PC-9 (cell line): ENCODE data around the gene TTL. TPM values are rescaled to one million over a fixed set of nuclear protein-coding genes. Genes with fewer than 3 reads are reported as not detected.
A peak's percentile ranks its signal among the peaks of the same experiment; 100 is the strongest.

Experiments used
- BruUV-seq: library from RNA; stranded (reverse); fragments of 400-500 nt; replicated peaks from 2 replicates; lab custom pipeline; 2021; lab: Mats Ljungman, UMichigan
- CTCF ChIA-PET: fragments of 300-600 bp; sonication (Branson Sonifier 250); formaldehyde crosslinking; loops from one replicate; lab custom pipeline; 2022; ENCODE audit warnings: antibody characterized with exemption; lab: Charles Lee
- POLR2A ChIA-PET: fragments of 300-600 bp; sonication (Branson Sonifier 250); formaldehyde crosslinking; loops from one replicate; lab custom pipeline; 2022; ENCODE audit warnings: antibody characterized with exemption; ENCODE audit not compliant: unreplicated experiment; lab: Charles Lee
- DNase-seq, 2 experiments: peaks; one replicate each; pipeline versions ENCODE4 v3.0.0 to v3.0.0-alpha.2; 2015 to 2022; ENCODE audit warnings: mixed read lengths in 1 of 2
- H2AFZ ChIP-seq: fragments of 200-600 bp; sonication (generic); 2 replicates; pipeline ENCODE4 v1.8.1; 2017; ENCODE audit warnings: antibody characterized with exemption
- H3F3A ChIP-seq: fragments of 200-600 bp; sonication (generic); 2 replicates; pipeline ENCODE4 v1.8.1; 2017; ENCODE audit warnings: antibody characterized with exemption, mild to moderate bottlenecking, low read depth; ENCODE audit not compliant: insufficient read depth
- H3K27ac ChIP-seq: fragments of 200-600 bp; sonication (generic); 2 replicates; pipeline ENCODE4 v1.6.1; 2016; ENCODE audit warnings: mixed run types
- H3K27me3 ChIP-seq: fragments of 200-600 bp; sonication (generic); 2 replicates; pipeline ENCODE4 v1.6.1; 2016; ENCODE audit warnings: low read depth, mixed run types; ENCODE audit not compliant: insufficient read depth
- H3K36me3 ChIP-seq: fragments of 200-600 bp; sonication (generic); 2 replicates; pipeline ENCODE4 v1.6.1; 2016; ENCODE audit warnings: low read depth, mixed run types
- H3K4me1 ChIP-seq: fragments of 200-600 bp; sonication (generic); replicated peaks from 2 replicates; pipeline ENCODE4 v1.6.1; 2016; ENCODE audit warnings: mixed run types; ENCODE audit not compliant: insufficient read depth
- H3K4me2 ChIP-seq: fragments of 200-600 bp; sonication (generic); 2 replicates; pipeline ENCODE4 v1.6.1; 2017; ENCODE audit warnings: mixed run types
- H3K4me3 ChIP-seq: fragments of 200-600 bp; sonication (generic); 2 replicates; pipeline ENCODE4 v1.6.1; 2016; ENCODE audit warnings: mixed run types
- H3K79me2 ChIP-seq: fragments of 200-600 bp; sonication (generic); 2 replicates; pipeline ENCODE4 v1.6.1; 2017; ENCODE audit warnings: low read depth, mixed run types
- H3K9me2 ChIP-seq: fragments of 200-600 bp; sonication (generic); 2 replicates; pipeline ENCODE4 v1.8.1; 2017; ENCODE audit warnings: mild to moderate bottlenecking; ENCODE audit not compliant: insufficient read depth
- H3K9me3 ChIP-seq: fragments of 200-600 bp; sonication (generic); 2 replicates; pipeline ENCODE4 v1.8.1; 2016; ENCODE audit warnings: low read depth; ENCODE audit not compliant: insufficient read depth
- H4K20me1 ChIP-seq: fragments of 200-600 bp; sonication (generic); 2 replicates; pipeline ENCODE4 v1.8.1; 2017; ENCODE audit not compliant: insufficient read depth
- CTCF ChIP-seq: fragments of 200-600 bp; sonication (generic); conservative IDR thresholded peaks from 2 replicates; pipeline ENCODE4 v1.6.1; 2017; ENCODE audit warnings: mixed run types, antibody characterized with exemption, mild to moderate bottlenecking, moderate library complexity
- EZH2 ChIP-seq: fragments of 200-600 bp; sonication (generic); IDR thresholded peaks from 2 replicates; pipeline ENCODE4 v1.8.0; 2017; ENCODE audit warnings: antibody characterized with exemption, low read depth
- intact Hi-C: fragments of 100-400 bp; cut with micrococcal nuclease; formaldehyde crosslinking; loops from one replicate; pipeline ENCODE4 v1.10.0; 2022; ENCODE audit not compliant: unreplicated experiment
- total RNA-seq: library from RNA; stranded (reverse); gene quantifications from 2 replicates; pipeline ENCODE4 v1.2.3, GENCODE V29; 2021

Gene TTL
- total RNA-seq, 1 experiment from 2014 or later = 25.4 TPM

- Histone ChIP-seq H2AFZ (no peak overlapping the region), H3K4me1 (peaks cover 14% of the 10 kb centered on the region), H3K9me2 (no peaks in the 10 kb centered on the region), H3K36me3 (no peaks in the 10 kb centered on the region; the same call in 1 of the 2 replicates), H3K79me2 (0 out of 2 replicates have a peak, but pooled peaks cover 6% of the 10 kb centered on the region), H3K27ac (no peak overlapping the region), H4K20me1 (no peaks in the 10 kb centered on the region), H3K9me3 (no peaks in the 10 kb centered on the region), H3K4me3 (no peak overlapping the region), H3K4me2 (no peak overlapping the region), H3K27me3 (no peaks in the 10 kb centered on the region), H3F3A (peaks cover 11% of the 10 kb centered on the region; the same call in 1 of the 2 replicates)
- TF ChIP-seq CTCF = no peak
- TF ChIP-seq EZH2 = no peak
- CTCF ChIA-PET = no interaction called here
- POLR2A ChIA-PET = no interaction called here
- no peak for DNase-seq
- no TSS peak for BruUV-seq
- intact Hi-C loops = no loop called here
Observed at GRCh38 chr2:112491946-112492345, 10.0 kb downstream of the TTL start.

- no peaks in the 10 kb centered on the region for H4K20me1 ChIP-seq
- no TSS peak for BruUV-seq
- H3K9me2 ChIP-seq = no peaks in the 10 kb centered on the region
- ChIA-PET CTCF (no interaction called here), POLR2A (interaction anchor here (0.6 to 0.7 kb wide), 2 partner anchors 92 to 228 kb away, joined by 7 to 16 read pairs; no protein-coding TSS in a partner anchor)
- no peak for DNase-seq
- H3K36me3 ChIP-seq = no peaks in the 10 kb centered on the region; the same call in 1 of the 2 replicates
- H3K9me3 ChIP-seq = no peaks in the 10 kb centered on the region
- H3K4me2 ChIP-seq = no peak overlapping the region
- peaks cover 11% of the 10 kb centered on the region; the same call in 1 of the 2 replicates for H3F3A ChIP-seq
- H3K4me3 ChIP-seq = no peak overlapping the region
- H3K79me2 ChIP-seq = 0 out of 2 replicates have a peak, but pooled peaks cover 3% of the 10 kb centered on the region
- H3K4me1 ChIP-seq = peaks cover 14% of the 10 kb centered on the region
- TF ChIP-seq CTCF (no peak), EZH2 (no peak)
- H2AFZ ChIP-seq = no peak overlapping the region
- intact Hi-C loops = no loop called here
- no peaks in the 10 kb centered on the region for H3K27me3 ChIP-seq
- no peak overlapping the region for H3K27ac ChIP-seq
Observed at GRCh38 chr2:112493048-112493447, 11.1 kb downstream of the TTL start.

- POLR2A ChIA-PET = interaction anchor here (0.5 kb wide), 1 partner anchor 431 kb away, joined by 6 read pairs; no protein-coding TSS in a partner anchor
- Histone ChIP-seq H3K4me2 (peak overlapping the region; percentile 14), H4K20me1 (no peaks in the 10 kb centered on the region), H3K4me1 (peaks cover 14% of the 10 kb centered on the region), H3K27ac (no peak overlapping the region), H3K9me2 (no peaks in the 10 kb centered on the region), H2AFZ (no peak overlapping the region), H3F3A (peaks cover 11% of the 10 kb centered on the region; the same call in 1 of the 2 replicates), H3K27me3 (no peaks in the 10 kb centered on the region), H3K4me3 (no peak overlapping the region), H3K36me3 (no peaks in the 10 kb centered on the region; the same call in 1 of the 2 replicates), H3K79me2 (0 out of 2 replicates have a peak, but pooled peaks cover 3% of the 10 kb centered on the region), H3K9me3 (no peaks in the 10 kb centered on the region)
- no TSS peak for BruUV-seq
- CTCF ChIA-PET = interaction anchor here (0.7 kb wide), 1 partner anchor 235 kb away, joined by 3 read pairs; no protein-coding TSS in a partner anchor
- peak; percentile 35 to 59 for DNase-seq
- no peak for TF ChIP-seq EZH2
- no peak for TF ChIP-seq CTCF
- intact Hi-C loops = no loop called here
Observed at GRCh38 chr2:112493858-112494648, 12.1 kb downstream of the TTL start.
